Measurements from ENCODE around the gene CTDSPL. TPM values are rescaled to one million over a fixed set of nuclear protein-coding genes. Genes with fewer than 3 reads are reported as not detected.

CTDSPL gene
- polyA plus RNA-seq, 1 of the 3 experiments (the other 2 are of a cell fraction) = 22.1 TPM

DNA sequence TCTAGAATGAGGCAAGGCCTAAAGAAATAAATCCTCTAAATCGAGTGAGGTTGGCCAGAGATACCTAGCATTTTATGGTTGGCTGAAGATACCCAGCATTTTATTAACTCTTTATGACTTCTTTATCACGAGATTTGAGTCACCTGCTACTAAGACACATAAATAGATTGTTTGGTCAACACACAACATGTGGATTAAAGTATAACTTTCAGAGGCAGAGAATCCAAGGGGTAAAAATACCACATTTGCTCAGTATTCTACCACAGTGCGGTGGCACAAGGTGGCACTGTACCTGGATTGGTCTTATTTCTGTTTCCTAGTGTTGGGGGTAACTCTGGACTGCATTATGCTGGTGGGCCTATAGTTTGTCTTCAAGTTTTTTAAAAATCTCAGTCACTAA is 102.0 kb downstream of the CTDSPL start:
- H3K36me3 ChIP-seq (replicated peaks in 1 of 2; ENCODE audit: control insufficient read depth in 1 of 2, insufficient read depth in 2 of 2, low read length in 1 of 2) = peaks cover 12 to 13% of the 10 kb centered on the region in 2 experiments
- no peak overlapping the region for H3K4me3 ChIP-seq (ENCODE audit: low read depth in 2 of 2, low read length in 1 of 2)
- peaks cover 5% of the 10 kb centered on the region for H3F3A ChIP-seq (replicated peaks; ENCODE audit: insufficient read depth)
- ChIA-PET POLR2A (no interaction called here), CTCF (interaction anchor here (0.7 to 5.3 kb wide), 3 partner anchors 9 to 33 kb away, joined by 6 to 31 read pairs (median 9); no protein-coding TSS in a partner anchor)
- 79% methylated on average over 3 of the region's 3 CpGs for WGBS (ENCODE audit: low lambda C conversion rate)
- H3K9me2 ChIP-seq = no peaks in the 10 kb centered on the region
- 0 out of 2 replicates have a peak, but pooled peaks cover 5% of the 10 kb centered on the region for H3K79me2 ChIP-seq (ENCODE audit: insufficient read depth)
- H4K20me1 ChIP-seq (ENCODE audit: insufficient read depth) = no peaks in the 10 kb centered on the region
- no peak overlapping the region for H3K4me2 ChIP-seq
- no peak overlapping the region for H2AFZ ChIP-seq (ENCODE audit: low read depth)
- TF ChIP-seq, protein P1, sequence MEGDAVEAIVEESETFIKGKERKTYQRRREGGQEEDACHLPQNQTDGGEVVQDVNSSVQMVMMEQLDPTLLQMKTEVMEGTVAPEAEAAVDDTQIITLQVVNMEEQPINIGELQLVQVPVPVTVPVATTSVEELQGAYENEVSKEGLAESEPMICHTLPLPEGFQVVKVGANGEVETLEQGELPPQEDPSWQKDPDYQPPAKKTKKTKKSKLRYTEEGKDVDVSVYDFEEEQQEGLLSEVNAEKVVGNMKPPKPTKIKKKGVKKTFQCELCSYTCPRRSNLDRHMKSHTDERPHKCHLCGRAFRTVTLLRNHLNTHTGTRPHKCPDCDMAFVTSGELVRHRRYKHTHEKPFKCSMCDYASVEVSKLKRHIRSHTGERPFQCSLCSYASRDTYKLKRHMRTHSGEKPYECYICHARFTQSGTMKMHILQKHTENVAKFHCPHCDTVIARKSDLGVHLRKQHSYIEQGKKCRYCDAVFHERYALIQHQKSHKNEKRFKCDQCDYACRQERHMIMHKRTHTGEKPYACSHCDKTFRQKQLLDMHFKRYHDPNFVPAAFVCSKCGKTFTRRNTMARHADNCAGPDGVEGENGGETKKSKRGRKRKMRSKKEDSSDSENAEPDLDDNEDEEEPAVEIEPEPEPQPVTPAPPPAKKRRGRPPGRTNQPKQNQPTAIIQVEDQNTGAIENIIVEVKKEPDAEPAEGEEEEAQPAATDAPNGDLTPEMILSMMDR (IDR thresholded peaks at IDR 0.05) = no peak
- TF ChIP-seq TEAD4 (IDR thresholded peaks at IDR 0.05; ENCODE audit: borderline replicate concordance, insufficient read depth) (no peak), GABPA (IDR thresholded peaks at IDR 0.05; ENCODE audit: low read depth) (no peak), RFX5 (IDR thresholded peaks at IDR 0.05; ENCODE audit: low read length) (no peak), MEF2A (IDR thresholded peaks at IDR 0.05; ENCODE audit: borderline replicate concordance, low read depth) (no peak)
- TF ChIP-seq, protein P2, sequence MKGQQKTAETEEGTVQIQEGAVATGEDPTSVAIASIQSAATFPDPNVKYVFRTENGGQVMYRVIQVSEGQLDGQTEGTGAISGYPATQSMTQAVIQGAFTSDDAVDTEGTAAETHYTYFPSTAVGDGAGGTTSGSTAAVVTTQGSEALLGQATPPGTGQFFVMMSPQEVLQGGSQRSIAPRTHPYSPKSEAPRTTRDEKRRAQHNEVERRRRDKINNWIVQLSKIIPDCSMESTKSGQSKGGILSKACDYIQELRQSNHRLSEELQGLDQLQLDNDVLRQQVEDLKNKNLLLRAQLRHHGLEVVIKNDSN (IDR thresholded peaks at IDR 0.05; ENCODE audit: borderline replicate concordance, low read depth) = no peak
- TF ChIP-seq, protein P3, sequence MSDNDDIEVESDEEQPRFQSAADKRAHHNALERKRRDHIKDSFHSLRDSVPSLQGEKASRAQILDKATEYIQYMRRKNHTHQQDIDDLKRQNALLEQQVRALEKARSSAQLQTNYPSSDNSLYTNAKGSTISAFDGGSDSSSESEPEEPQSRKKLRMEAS (IDR thresholded peaks at IDR 0.05; ENCODE audit: low read depth) = no peak
- TF ChIP-seq, protein P4, sequence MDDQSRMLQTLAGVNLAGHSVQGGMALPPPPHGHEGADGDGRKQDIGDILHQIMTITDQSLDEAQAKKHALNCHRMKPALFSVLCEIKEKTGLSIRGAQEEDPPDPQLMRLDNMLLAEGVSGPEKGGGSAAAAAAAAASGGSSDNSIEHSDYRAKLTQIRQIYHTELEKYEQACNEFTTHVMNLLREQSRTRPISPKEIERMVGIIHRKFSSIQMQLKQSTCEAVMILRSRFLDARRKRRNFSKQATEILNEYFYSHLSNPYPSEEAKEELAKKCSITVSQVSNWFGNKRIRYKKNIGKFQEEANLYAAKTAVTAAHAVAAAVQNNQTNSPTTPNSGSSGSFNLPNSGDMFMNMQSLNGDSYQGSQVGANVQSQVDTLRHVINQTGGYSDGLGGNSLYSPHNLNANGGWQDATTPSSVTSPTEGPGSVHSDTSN (IDR thresholded peaks at IDR 0.05) = no peak
- H3K4me1 ChIP-seq (ENCODE audit: control insufficient read depth in 1 of 2, insufficient read depth in 2 of 2, low read depth in 1 of 2, low read length in 1 of 2) = peaks cover 15 to 18% of the 10 kb centered on the region in 2 experiments; a peak in 3 of 4 replicates
- no peaks in the 10 kb centered on the region for H3K27me3 ChIP-seq (ENCODE audit: insufficient read depth)
- H3K9me3 ChIP-seq = no peaks in the 10 kb centered on the region
- no peak overlapping the region for H3K27ac ChIP-seq (ENCODE audit: low read depth in 2 of 2, low read length in 1 of 2)
- no peak overlapping the region for H3K9ac ChIP-seq
- DNase-seq = no peak

DNA sequence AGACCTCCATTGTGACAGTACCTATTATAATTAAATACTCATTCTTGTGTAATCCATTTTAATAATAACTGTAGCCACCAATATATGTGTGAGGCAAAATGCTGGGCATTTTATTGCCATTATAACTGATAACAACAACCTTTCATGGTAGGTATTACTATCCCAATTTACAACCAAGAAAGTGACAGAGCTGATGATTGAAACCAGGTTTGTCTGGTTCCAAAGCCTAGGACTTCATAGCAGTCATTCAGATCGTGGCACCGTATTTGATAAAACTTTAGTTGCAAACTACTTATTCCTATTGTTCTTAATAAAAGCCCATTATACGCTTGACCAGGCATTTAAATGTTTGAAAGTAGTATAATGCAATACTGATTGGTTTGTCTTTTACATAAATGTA is 102.5 kb downstream of the CTDSPL start:
- WGBS (ENCODE audit: low lambda C conversion rate) = 98% methylated on average over 3 of the region's 3 CpGs
- no peaks in the 10 kb centered on the region for H4K20me1 ChIP-seq (ENCODE audit: insufficient read depth)
- no peaks in the 10 kb centered on the region for H3K9me3 ChIP-seq
- H3F3A ChIP-seq (replicated peaks; ENCODE audit: insufficient read depth) = peaks cover 5% of the 10 kb centered on the region
- POLR2A ChIA-PET = no interaction called here
- no peaks in the 10 kb centered on the region for H3K9me2 ChIP-seq
- no peak overlapping the region for H3K4me3 ChIP-seq (ENCODE audit: low read depth in 2 of 2, low read length in 1 of 2)
- H3K79me2 ChIP-seq (ENCODE audit: insufficient read depth) = 0 out of 2 replicates have a peak, but pooled peaks cover 5% of the 10 kb centered on the region
- no peak overlapping the region for H3K4me2 ChIP-seq
- TF ChIP-seq GABPA (IDR thresholded peaks at IDR 0.05; ENCODE audit: low read depth) = no peak
- no peak for TF ChIP-seq MEF2A (IDR thresholded peaks at IDR 0.05; ENCODE audit: borderline replicate concordance, low read depth)
- TF ChIP-seq TEAD4 (IDR thresholded peaks at IDR 0.05; ENCODE audit: borderline replicate concordance, insufficient read depth) = no peak
- no peak for TF ChIP-seq EP300 (IDR thresholded peaks at IDR 0.05; ENCODE audit: borderline replicate concordance in 1 of 2, low read depth in 1 of 2, low read length in 1 of 2)
- TF ChIP-seq FOXM1 (IDR thresholded peaks at IDR 0.05; ENCODE audit: low read depth) = no peak
- TF ChIP-seq POLR2AphosphoS5 (IDR thresholded peaks at IDR 0.05; ENCODE audit: low read depth, low read length) = no peak
- no peak for TF ChIP-seq NFIC (IDR thresholded peaks at IDR 0.05; ENCODE audit: borderline replicate concordance)
- TF ChIP-seq, protein P4 (IDR thresholded peaks at IDR 0.05) = no peak
- TF ChIP-seq, protein P3 (IDR thresholded peaks at IDR 0.05; ENCODE audit: low read depth) = no peak
- TF ChIP-seq ELF1 (IDR thresholded peaks at IDR 0.05) = no peak
- no peak for TF ChIP-seq FOSL2 (IDR thresholded peaks at IDR 0.05; ENCODE audit: borderline replicate concordance, low read depth)
- no peak for TF ChIP-seq NRF1 (IDR thresholded peaks at IDR 0.05; ENCODE audit: low read depth, low read length)
- TF ChIP-seq TCF12 (IDR thresholded peaks at IDR 0.05) = no peak
- no peak for TF ChIP-seq FOXJ3 (CRISPR knock-in tag; IDR thresholded peaks at IDR 0.05)
- TF ChIP-seq SIN3A (IDR thresholded peaks at IDR 0.05; ENCODE audit: borderline replicate concordance, low read depth, low read length) = no peak
- no peak for TF ChIP-seq TAF1 (IDR thresholded peaks at IDR 0.05; ENCODE audit: borderline replicate concordance, low read depth, low read length)
- TF ChIP-seq RCOR1 (IDR thresholded peaks at IDR 0.05; ENCODE audit: low read length) = no peak
- no peak for TF ChIP-seq RFX5 (IDR thresholded peaks at IDR 0.05; ENCODE audit: low read length)
- peaks cover 11 to 12% of the 10 kb centered on the region in 2 experiments for H3K36me3 ChIP-seq (replicated peaks in 1 of 2; ENCODE audit: control insufficient read depth in 1 of 2, insufficient read depth in 2 of 2, low read length in 1 of 2)
- peaks cover 15 to 18% of the 10 kb centered on the region in 2 experiments; a peak in 3 of 4 replicates for H3K4me1 ChIP-seq (ENCODE audit: control insufficient read depth in 1 of 2, insufficient read depth in 2 of 2, low read depth in 1 of 2, low read length in 1 of 2)
- no peak overlapping the region for H2AFZ ChIP-seq (ENCODE audit: low read depth)
- no peak for DNase-seq
- H3K27ac ChIP-seq (ENCODE audit: low read depth in 2 of 2, low read length in 1 of 2) = no peak overlapping the region
- no peak overlapping the region for H3K9ac ChIP-seq
- H3K27me3 ChIP-seq (ENCODE audit: insufficient read depth) = no peaks in the 10 kb centered on the region
- CTCF ChIA-PET = interaction anchor here (0.7 to 5.3 kb wide), 4 partner anchors 9 to 33 kb away, joined by 4 to 31 read pairs (median 8); no protein-coding TSS in a partner anchor

Measured in SK-N-SH (cell line).